GM21526 (cell line): Measurements from ENCODE around the gene NFASC.

Experiments
- ATAC-seq: cut with Tn5 transposase; IDR thresholded peaks from one replicate; pipeline ENCODE4 v1.9.1; 2021; ENCODE audit warnings: moderate library complexity; ENCODE audit not compliant: unreplicated experiment, low FRiP score

NFASC gene

DNA sequence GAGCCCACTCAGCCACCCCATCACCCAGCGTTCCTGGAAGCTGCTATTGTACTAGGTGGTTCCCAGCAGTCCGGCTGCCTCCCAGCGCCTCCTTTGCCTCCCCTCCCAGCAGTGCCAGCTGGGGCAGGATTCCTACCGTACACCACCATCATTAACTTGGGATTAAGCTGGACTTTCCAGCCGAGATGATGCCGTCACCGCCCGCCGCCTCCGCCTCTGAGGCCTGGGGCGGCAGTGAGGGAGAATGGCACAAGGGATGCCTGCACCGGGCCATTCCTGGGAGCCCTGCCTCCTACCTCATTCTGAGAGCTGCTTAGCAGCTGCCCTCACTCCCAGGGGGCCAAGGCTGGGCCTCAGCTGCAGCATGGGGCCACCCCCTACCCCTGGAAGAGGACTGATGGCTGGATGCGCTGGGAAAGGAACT lies 185.5 kb downstream of the NFASC start:
- no peak for ATAC-seq

DNA sequence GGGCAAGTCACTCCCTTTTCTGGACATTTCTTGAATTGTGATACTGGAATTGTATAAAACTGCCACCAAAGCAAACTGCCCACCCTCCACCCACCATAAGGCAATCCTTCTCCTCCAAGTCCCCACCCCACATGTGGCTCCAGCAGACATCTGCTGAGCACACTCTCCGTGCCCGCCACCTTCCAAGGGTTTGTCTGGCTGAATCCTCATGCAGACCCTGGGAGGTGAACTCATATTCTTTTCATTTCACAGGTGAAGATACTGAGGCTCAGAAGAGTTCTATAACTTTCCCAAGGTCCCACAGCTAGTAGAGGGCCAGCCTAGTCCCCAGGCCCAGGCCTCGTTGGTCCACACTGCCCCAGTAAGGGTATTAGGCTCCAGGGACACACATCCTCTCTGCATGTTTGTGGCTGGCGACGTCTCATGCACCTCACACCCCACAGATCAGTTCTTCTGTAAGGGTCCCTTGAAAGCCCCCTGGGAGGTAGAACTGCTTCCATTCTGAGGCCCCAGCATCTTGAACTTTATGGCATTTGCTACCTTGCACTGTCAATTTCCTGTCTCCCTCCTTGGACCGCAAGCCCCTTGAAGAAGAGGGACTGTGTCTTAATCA lies 186.4 kb downstream of the NFASC start:
- no peak for ATAC-seq

DNA sequence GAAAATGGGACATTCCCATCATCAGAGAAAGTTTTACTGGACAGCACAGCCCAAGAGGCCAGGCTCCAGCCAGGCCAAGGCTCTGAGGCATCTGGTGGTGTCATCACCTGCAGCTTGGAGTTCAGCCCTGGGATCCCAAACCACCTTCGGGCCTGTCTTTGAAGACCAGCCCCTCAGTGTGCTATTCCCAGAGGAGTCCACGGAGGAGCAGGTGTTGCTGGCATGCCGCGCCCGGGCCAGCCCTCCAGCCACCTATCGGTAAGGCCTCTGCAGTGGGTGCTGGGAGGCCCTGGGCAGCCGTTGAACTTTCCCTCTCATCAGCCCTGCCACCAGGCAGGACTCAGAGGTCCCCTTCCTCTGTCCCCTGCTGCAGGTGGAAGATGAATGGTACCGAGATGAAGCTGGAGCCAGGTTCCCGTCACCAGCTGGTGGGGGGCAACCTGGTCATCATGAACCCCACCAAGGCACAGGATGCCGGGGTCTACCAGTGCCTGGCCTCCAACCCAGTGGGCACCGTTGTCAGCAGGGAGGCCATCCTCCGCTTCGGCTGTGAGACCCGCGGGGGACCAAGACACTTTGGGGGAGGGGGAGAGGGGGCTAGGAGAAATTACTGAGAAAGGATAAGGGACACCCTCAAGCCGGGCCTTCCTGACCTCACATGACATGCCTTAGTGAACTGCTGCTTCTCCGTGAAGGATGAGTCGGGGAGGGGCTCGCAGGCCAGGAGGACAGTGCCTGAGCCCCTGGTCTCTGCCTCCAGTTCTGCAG lies 187.3 kb downstream of the NFASC start:
- no peak for ATAC-seq

DNA sequence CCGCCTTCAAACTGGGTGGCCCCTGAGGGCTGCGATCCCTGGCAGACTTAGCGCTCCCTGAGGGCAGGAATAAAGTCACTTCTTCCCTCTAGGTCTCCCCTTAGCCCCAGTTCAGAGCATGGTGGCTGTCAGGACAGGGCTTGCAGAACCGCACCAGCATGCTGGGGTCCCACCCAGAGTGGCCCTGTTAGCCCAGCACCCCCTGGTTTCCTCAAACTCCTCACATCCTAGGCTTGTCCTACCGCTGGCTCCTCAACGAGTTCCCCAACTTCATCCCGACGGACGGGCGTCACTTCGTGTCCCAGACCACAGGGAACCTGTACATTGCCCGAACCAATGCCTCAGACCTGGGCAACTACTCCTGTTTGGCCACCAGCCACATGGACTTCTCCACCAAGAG lies 188.2 kb downstream of the NFASC start:
- no peak for ATAC-seq

DNA sequence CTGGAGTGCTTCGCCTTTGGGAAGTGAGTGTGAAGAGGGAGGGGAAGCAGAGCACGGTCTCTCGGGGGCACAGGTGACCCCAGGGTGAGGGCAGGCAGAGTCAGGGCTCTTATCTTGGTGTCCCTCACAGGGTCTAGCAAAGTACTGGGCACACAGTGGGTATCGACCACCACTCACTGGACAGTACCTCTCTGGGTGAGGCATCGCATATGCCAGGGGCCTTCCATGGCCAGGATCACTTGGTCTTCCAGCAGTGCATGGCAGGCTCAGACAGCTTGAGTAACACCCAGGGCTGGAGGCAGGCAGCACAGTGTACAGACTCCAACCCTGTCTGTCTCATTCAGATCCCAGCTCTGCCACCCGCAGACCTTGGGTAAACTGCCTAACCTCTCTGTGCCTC lies 189.0 kb downstream of the NFASC start:
- ATAC-seq: no peak

DNA sequence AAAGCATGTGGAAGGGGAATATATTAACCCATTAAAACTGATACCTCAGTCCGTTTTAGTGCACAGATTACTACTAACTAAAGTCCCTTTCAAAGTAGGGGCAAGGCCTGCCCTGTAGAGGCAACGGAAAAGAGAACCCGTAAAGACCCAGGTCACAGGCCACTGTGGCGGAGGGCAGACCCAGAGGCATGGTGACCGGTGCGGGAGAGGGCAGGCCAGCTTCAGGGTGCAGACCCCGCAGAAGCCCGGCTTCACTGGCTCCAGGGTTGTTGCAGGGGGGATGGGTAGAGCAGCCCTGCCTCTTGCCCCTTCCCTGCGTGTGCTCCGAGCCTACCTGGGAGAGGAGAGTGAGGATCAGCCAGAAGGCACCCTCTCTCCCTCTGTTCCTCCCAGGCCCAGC lies 190.1 kb downstream of the NFASC start:
- ATAC-seq: no peak

DNA sequence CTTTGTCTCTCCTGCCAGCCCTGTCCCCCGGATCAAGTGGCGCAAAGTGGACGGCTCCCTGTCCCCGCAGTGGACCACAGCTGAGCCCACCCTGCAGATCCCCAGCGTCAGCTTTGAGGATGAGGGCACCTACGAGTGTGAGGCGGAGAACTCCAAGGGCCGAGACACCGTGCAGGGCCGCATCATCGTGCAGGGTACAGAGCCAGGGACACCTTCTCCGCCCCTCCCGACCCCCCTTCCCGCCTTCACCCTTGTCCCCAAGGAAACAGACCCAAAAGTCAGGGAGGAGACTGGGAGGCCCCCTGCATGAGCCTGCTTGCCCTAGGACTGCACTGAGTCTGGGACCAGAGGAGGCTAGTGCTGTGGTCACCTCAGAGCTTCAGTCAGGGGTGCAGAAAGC lies 190.6 kb downstream of the NFASC start:
- no peak for ATAC-seq

DNA sequence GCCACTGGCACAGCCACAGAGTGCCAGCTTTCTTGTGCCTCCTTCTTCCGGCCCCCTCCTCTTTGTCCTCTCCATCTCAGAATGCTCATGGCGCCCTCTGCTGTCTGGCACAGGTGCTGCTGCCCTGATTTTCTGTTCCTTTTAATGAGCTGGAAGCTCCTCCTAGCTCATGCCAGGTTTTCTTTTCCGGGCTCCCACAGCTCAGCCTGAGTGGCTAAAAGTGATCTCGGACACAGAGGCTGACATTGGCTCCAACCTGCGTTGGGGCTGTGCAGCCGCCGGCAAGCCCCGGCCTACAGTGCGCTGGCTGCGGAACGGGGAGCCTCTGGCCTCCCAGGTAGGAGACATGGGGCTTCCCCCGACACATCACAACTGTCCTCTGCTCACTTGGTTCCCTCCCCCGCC lies 191.0 kb downstream of the NFASC start:
- no peak for ATAC-seq

DNA sequence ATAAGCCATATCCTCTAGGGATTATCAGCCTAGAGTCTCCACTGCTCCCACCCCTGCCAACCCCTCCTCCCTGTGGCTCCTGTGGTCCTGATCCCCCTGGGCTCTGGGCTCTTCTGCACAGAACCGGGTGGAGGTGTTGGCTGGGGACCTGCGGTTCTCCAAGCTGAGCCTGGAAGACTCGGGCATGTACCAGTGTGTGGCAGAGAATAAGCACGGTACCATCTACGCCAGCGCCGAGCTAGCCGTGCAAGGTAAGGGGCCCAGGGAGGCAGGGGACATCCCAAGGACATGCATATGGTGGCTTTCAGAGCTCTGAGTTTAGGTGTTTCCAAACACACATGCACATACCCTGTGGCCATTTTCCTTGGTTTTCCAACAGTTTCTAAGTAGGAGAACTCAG lies 191.7 kb downstream of the NFASC start:
- ATAC-seq: no peak

DNA sequence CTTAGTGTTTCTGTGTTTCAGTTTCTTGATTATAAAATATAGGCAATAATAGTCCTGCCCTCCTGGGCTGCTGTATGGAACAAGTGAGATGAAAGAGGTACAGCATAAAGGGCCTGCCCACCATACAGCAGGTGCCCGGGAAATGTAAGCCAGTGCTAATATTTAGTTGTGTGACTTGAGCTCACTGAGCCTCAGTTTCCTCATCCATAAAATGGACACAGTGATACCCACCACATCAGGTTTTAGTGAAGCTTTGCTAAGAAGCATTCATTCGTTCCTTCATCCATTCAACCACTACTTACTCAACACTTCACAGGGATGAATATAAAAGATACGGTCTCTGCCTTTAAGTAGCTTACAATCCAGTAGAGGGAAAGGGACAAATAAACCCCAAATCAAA lies 192.2 kb downstream of the NFASC start:
- ATAC-seq: no peak

DNA sequence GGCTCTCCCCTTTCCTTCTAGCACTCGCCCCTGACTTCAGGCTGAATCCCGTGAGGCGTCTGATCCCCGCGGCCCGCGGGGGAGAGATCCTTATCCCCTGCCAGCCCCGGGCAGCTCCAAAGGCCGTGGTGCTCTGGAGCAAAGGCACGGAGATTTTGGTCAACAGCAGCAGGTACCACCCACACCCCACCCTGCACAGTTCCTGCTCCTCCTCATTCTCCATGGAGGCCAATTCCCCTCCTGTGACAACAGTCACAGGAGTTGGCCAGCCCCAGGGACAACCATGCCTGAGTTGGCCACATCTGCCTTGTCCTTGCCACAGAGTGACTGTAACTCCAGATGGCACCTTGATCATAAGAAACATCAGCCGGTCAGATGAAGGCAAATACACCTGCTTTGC lies 193.6 kb downstream of the NFASC start:
- ATAC-seq: no peak

DNA sequence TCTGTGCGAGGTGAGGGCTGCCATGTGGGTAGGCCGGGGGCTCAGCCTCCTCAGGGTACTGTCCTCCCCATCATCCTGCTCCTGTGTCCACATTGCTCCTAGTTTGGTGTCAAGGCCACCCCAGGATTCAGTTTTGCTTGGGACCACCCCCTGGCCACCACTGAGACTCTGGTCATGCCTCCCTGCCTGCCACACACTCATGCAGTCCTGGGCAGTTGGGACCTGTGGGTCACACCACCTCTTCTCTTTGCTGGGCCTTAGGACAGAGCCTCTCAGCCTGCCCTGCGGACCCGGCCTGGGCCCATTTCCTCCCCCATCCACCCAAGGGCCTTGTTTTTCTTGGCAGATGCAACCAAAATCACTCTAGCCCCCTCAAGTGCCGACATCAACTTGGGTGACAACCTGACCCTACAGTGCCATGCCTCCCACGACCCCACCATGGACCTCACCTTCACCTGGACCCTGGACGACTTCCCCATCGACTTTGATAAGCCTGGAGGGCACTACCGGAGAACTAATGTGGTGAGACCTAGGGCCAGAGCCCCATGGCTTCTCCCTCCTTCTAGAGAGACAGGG lies 194.2 kb downstream of the NFASC start:
- ATAC-seq: no peak

DNA sequence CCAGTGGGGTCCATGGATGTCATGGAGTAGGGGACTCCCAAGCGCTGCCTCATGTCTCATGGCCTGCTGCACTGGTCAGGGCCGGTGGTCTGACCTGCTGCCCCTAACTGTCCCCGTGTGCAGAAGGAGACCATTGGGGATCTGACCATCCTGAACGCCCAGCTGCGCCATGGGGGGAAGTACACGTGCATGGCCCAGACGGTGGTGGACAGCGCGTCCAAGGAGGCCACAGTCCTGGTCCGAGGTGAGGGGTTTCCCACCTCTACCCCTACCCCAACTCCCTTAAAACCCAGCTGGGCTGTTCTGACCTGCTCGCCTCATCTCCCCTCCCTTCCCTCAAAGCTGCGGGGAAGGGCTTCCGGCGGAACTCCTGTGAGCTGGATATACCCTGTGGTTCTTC lies 195.0 kb downstream of the NFASC start:
- ATAC-seq: no peak

DNA sequence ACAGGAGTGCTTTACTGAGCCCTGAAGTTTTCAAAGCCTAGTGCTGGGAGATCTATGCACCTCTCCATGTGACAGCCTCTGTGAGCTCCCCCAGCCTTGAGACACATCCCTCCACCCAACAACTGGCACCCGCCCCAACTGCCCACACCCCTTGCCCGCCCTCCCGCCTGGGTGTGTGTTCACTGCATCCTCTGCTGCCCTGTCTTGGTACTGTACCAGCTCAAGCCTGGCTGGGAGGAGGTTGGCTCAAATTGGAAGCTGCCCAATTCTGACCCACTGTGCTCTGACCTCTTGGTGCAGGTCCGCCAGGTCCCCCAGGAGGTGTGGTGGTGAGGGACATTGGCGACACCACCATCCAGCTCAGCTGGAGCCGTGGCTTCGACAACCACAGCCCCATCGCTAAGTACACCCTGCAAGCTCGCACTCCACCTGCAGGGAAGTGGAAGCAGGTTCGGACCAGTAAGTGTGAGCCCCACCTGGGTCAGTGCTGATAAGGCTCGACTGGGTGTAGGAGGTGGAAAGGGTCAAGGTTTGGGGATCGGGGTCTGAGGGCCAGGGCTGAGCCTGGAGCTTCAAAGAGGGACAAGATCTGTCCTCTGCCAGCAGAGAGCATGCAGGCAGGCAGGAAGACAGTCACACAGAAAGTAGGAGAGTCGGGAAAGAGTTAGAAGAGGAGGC lies 195.6 kb downstream of the NFASC start:
- ATAC-seq: no peak

DNA sequence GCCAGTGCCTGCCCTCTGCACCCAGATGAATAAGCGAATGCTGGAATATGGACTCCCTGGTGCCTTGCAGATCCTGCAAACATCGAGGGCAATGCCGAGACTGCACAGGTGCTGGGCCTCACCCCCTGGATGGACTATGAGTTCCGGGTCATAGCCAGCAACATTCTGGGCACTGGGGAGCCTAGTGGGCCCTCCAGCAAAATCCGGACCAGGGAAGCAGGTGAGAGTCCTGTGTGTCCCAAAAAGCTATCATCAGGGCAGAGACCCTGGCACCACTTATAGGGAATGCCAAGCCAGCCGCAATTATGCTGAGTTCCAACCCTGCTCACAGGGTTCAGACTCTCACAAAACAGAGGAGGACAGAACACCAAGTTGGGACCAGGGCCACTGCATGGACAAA lies 196.4 kb downstream of the NFASC start:
- no peak for ATAC-seq

DNA sequence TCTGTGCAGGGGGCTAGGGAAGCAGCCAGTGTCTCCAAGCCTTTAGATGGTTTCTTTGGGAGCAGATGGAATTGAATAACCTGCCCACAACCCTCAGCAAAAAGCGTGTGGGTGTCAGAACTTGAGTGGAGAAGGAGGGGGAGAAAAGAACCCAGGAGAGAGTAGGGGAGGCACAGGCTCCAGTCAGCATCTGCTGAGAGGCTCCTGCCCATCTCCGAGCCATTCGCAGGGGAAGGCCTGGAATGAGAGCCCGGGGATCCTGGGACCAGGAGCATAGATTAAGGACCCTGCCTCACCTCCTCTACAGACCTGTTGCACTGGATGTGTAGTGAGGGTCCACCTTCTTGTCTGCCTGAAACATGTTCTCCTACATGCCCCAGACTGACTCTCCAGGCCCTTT lies 197.3 kb downstream of the NFASC start:
- ATAC-seq: no peak

DNA sequence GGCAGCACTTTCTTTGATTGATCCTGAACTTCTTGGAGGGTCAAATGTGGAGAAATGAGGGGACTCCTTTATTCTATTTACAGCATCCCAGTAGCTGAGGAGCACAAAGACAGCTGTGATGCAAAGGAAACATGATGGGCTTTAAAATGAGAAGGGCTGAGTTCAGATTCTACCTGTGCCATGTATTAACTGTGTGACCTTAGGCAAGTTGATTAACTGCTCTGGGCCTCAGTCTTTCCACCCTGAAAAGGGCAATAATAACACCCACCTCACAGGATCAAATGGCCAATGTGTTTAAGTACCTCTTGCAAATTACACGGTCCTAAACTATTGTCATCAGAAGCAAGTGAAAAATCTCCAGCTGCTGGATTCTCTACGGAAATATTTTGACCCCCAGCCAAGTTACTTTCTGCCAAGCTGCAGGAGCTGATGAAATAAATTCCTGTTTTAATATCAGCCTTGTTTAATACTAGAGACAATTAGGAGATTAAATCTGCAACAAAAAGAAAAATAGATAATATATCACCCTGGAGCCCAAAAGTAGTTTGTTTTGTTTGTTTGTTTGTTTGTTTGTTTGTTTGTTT lies 197.9 kb downstream of the NFASC start:
- no peak for ATAC-seq

DNA sequence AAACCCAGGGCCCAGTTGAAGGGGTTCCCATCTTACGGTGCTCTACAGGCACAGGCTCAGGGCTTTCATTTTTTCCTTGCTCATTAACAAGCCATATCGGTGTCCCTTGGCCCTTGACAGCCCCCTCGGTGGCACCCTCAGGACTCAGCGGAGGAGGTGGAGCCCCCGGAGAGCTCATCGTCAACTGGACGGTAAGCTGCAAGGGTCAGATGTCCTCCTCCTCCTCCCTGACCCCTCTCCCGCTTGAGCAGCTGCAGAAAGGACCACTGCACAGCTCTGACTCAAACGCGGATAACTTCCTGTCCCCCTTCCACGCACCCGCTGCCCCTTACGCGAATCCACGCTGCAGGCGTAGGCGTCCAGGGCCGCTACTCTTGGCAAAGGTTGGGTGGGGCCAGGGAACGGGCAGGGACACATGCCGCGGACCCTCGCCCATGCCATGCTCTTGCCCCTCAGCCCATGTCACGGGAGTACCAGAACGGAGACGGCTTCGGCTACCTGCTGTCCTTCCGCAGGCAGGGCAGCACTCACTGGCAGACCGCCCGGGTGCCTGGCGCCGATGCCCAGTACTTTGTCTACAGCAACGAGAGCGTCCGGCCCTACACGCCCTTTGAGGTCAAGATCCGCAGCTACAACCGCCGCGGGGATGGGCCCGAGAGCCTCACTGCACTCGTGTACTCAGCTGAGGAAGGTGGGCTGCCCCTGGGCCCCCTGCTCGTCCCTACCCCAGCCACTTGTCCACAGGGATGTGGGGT lies 198.9 kb downstream of the NFASC start:
- ATAC-seq: no peak

DNA sequence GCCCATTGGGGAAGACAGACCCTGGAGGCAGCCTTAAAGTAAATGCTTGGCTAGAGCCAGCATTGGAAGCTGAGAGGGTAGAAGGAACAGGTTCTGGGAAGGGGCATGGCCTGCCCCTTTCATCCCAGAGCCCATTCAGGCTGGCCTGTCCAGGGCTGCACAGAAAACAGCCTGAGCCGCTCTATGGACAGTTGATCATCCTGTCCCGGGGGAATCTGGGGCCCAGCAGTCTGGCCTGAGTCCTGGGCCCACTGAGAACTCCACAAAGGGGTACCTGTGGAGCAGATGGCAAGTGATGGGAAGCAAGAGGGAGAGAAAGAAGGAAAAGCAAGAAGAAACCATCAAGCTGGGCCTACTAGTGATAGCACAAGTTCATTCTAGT lies 200.4 kb downstream of the NFASC start:
- no peak for ATAC-seq

DNA sequence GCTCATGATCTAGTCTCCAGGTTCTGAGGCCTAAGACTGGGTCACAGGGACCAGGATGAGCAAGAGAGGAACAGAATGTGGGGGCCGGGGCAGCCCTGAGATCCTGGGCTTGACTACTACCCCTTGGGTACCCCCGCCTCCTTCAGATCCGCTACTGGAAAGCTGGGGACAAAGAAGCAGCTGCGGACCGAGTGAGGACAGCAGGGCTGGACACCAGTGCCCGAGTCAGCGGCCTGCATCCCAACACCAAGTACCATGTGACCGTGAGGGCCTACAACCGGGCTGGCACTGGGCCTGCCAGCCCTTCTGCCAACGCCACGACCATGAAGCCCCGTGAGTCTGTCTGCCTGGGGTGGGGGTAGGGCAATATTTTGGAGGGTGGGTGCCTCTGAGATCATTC lies 201.1 kb downstream of the NFASC start:
- no peak for ATAC-seq

DNA sequence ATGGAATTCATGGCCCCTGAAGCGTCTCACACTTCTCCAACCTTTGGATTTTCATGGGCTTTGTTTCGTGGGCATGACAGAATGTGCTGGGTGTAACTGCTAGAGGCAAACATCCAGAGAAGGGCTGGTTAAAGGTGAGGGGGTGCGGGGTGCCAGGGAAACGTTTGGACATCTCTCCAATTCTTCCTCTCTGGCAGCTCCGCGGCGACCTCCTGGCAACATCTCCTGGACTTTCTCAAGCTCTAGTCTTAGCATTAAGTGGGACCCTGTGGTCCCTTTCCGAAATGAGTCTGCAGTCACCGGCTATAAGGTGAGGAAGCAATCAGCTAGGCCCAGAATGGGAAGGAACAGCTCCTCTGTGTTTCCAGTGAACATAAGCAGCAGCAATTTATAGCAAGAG lies 201.6 kb downstream of the NFASC start:
- no peak for ATAC-seq
